HCT116 (cell line): ENCODE results near the gene TNNC2. TPM values are rescaled to one million over a fixed set of nuclear protein-coding genes. Genes with fewer than 3 reads are reported as not detected.

Source experiments
- ATAC-seq: fragments of 200-7000 bp; cut with Tn5 transposase; 2 replicates; pipeline ENCODE4 v1.9.1; 2020; ENCODE audit warnings: mild to moderate bottlenecking, moderate library complexity
- BruUV-seq: library from RNA; stranded (reverse); fragments of 400-500 nt; replicated peaks from 2 replicates; lab custom pipeline; 2021; lab: Mats Ljungman, UMichigan
- CTCF ChIA-PET: fragments of 300-600 bp; sonication (Branson Sonifier 250); formaldehyde crosslinking; loops from one replicate; lab custom pipeline; 2021; ENCODE audit warnings: antibody characterized with exemption; lab: Charles Lee
- POLR2A ChIA-PET: fragments of 300-600, 350-600 bp; sonication (Branson Sonifier 250); formaldehyde crosslinking; loops from one replicate; lab custom pipeline; 2021; ENCODE audit warnings: antibody characterized with exemption; lab: Charles Lee
- RAD21 ChIA-PET, 2 experiments: fragments of 300-600 bp; sonication (Branson Sonifier 250); formaldehyde crosslinking; loops; one replicate each; lab custom pipeline; 2023; ENCODE audit warnings: low total read pairs in 2 of 2; ENCODE audit not compliant: uncharacterized antibody in 2 of 2, unreplicated experiment in 2 of 2, low non-redundant PET in 1 of 2; lab: Charles Lee
- DNase-seq: peaks from one replicate; pipeline ENCODE4 v3.0.0-alpha.2; 2010; ENCODE audit warnings: low read depth, low spot score
- H2AFZ ChIP-seq: fragments of 200-600 bp; shearing (Covaris generic), sonication (generic); 2 replicates; pipeline ENCODE4 v1.6.1; 2017; ENCODE audit warnings: low read depth, mixed run types, mixed read lengths, antibody characterized with exemption, low read length; ENCODE audit not compliant: poor library complexity, severe bottlenecking
- H3K27ac ChIP-seq: 2 replicates; pipeline ENCODE4 v1.5.1; 2012; ENCODE audit warnings: low read depth, low read length
- H3K27me3 ChIP-seq: fragments of 200-600 bp; sonication (generic); 2 replicates; pipeline ENCODE4 v1.6.1; 2016; ENCODE audit warnings: mixed run types, low read length, mixed read lengths; ENCODE audit not compliant: insufficient read depth
- H3K36me3 ChIP-seq, 2 experiments: fragments of 200-500 bp in 1 of 2; fragments of 200-600 bp in 1 of 2; sonication (Bioruptor generic) in 1 of 2; sonication (generic) in 1 of 2; 2 replicates each; pipeline versions ENCODE4 v1.5.1 to v1.6.1; 2014 to 2016; ENCODE audit warnings: low read length in 2 of 2, inconsistent platforms in 1 of 2, mixed read lengths in 1 of 2, mixed run types in 1 of 2; ENCODE audit not compliant: insufficient read depth in 2 of 2, control insufficient read depth in 1 of 2
- H3K4me1 ChIP-seq, 2 experiments: fragments of 200-600 bp in 1 of 2; sonication (generic) in 1 of 2; 2 replicates each; pipeline versions ENCODE4 v1.5.1 to v1.6.1; 2012 to 2017; ENCODE audit warnings: low read length in 2 of 2, inconsistent platforms in 1 of 2, mild to moderate bottlenecking in 1 of 2, mixed read lengths in 1 of 2, mixed run types in 1 of 2, moderate library complexity in 1 of 2; ENCODE audit not compliant: insufficient read depth in 2 of 2, control insufficient read depth in 1 of 2
- H3K4me2 ChIP-seq: fragments of 200-600 bp; sonication (generic); 2 replicates; pipeline ENCODE4 v1.6.1; 2017; ENCODE audit warnings: mixed run types, low read length, mixed read lengths
- H3K4me3 ChIP-seq, 2 experiments: fragments of 200-600 bp in 1 of 2; sonication (generic) in 1 of 2; replicated peaks in 1 of 2; 2 replicates each; pipeline ENCODE4 v1.5.1; 2011 to 2016; ENCODE audit warnings: low read length in 2 of 2, control low read depth in 1 of 2, low read depth in 1 of 2, mild to moderate bottlenecking in 1 of 2, mixed read lengths in 1 of 2, mixed run types in 1 of 2
- H3K79me2 ChIP-seq: fragments of 200-600 bp; sonication (generic); 2 replicates; pipeline ENCODE4 v1.6.1; 2017; ENCODE audit warnings: mild to moderate bottlenecking, mixed run types, low read length, moderate library complexity, mixed read lengths; ENCODE audit not compliant: insufficient read depth
- H3K9ac ChIP-seq: fragments of 200-600 bp; sonication (generic); 2 replicates; pipeline ENCODE4 v1.6.1; 2016; ENCODE audit warnings: low read length, mixed read lengths
- H3K9me2 ChIP-seq: fragments of 200-600 bp; sonication (generic), shearing (Covaris generic); 2 replicates; pipeline ENCODE4 v1.6.1; 2017; ENCODE audit warnings: mixed run types, mild to moderate bottlenecking, moderate library complexity; ENCODE audit not compliant: insufficient read depth
- H3K9me3 ChIP-seq, 2 experiments: fragments of 200-500 bp in 1 of 2; fragments of 200-600 bp in 1 of 2; sonication (Bioruptor generic) in 1 of 2; sonication (generic) in 1 of 2; 2 replicates each; pipeline ENCODE4 v1.6.1; 2014 to 2017; ENCODE audit warnings: low read length in 2 of 2, mixed read lengths in 2 of 2, inconsistent platforms in 1 of 2, low read depth in 1 of 2, mild to moderate bottlenecking in 1 of 2, mixed run types in 1 of 2, moderate library complexity in 1 of 2; ENCODE audit not compliant: control insufficient read depth in 1 of 2, insufficient read depth in 1 of 2
- H4K20me1 ChIP-seq: fragments of 200-600 bp; sonication (generic), shearing (Covaris generic); 2 replicates; pipeline ENCODE4 v1.6.1; 2017; ENCODE audit warnings: mixed run types, mild to moderate bottlenecking, moderate library complexity; ENCODE audit not compliant: insufficient read depth
- CTCF ChIP-seq, 3 experiments: fragments of 200-600 bp in 1 of 3; sonication (generic) in 1 of 3; IDR thresholded peaks in 2 of 3; conservative IDR thresholded peaks in 1 of 3; 2 replicates each; pipeline ENCODE4 v1.5.1; 2012 to 2017; ENCODE audit warnings: low read depth in 2 of 3, low read length in 2 of 3, antibody characterized with exemption in 1 of 3, borderline replicate concordance in 1 of 3, control low read depth in 1 of 3, mild to moderate bottlenecking in 1 of 3, mixed read lengths in 1 of 3, mixed run types in 1 of 3, moderate library complexity in 1 of 3; ENCODE audit not compliant: insufficient read depth in 1 of 3
- RAD21 ChIP-seq: IDR thresholded peaks from 2 replicates; pipeline ENCODE4 v1.6.1; 2012; ENCODE audit warnings: low read depth, mild to moderate bottlenecking
- SP1 ChIP-seq: IDR thresholded peaks from 2 replicates; pipeline ENCODE4 v1.6.1; 2012; ENCODE audit warnings: low read depth
- TCF7L2 ChIP-seq: IDR thresholded peaks from 2 replicates; pipeline ENCODE4 v1.7.0; 2011; ENCODE audit warnings: borderline replicate concordance, inconsistent platforms; ENCODE audit not compliant: insufficient read depth, insufficient read length; ENCODE audit errors: extremely low read depth
- intact Hi-C: fragments of 100-400 bp; cut with micrococcal nuclease; formaldehyde crosslinking; loops from 2 replicates; pipeline ENCODE4 v1.10.0; 2022
- total RNA-seq: library from RNA; stranded (reverse); gene quantifications from one replicate; pipeline ENCODE4 v1.2.1, GENCODE V29; 2021; ENCODE audit not compliant: unreplicated experiment

Gene TNNC2
- total RNA-seq, 1 experiment from 2014 or later = not detected

- intact Hi-C loops = loop anchor here (2.0 kb wide), 1 partner anchor 139 kb away; no protein-coding TSS in a partner anchor
- H3K27ac ChIP-seq = no peak overlapping the region
- H3K4me1 ChIP-seq = peaks cover 9 to 22% of the 10 kb centered on the region in 2 experiments; a peak in 3 of 4 replicates
- H3K79me2 ChIP-seq = no peaks in the 10 kb centered on the region
- H3K4me2 ChIP-seq = no peak overlapping the region
- H3K9me3 ChIP-seq = no peaks in the 10 kb centered on the region
- POLR2A ChIA-PET = no interaction called here
- no peaks in the 10 kb centered on the region for H3K27me3 ChIP-seq
- no peaks in the 10 kb centered on the region for H3K36me3 ChIP-seq
- ATAC-seq = peak; percentile 82
- no peak overlapping the region for H3K9ac ChIP-seq
- CTCF ChIA-PET = interaction anchor here (1.5 to 1.9 kb wide), 2 partner anchors 110 to 137 kb away, joined by 6 read pairs; partner anchors contain the start of gene PCIF1
- no peaks in the 10 kb centered on the region for H4K20me1 ChIP-seq
- no peak for DNase-seq
- H2AFZ ChIP-seq = no peak overlapping the region
- BruUV-seq = no TSS peak
- no peak for TF ChIP-seq SP1
- peak; percentile 31 to 61 (median 61); a peak in 4 of 6 replicates for TF ChIP-seq CTCF (IDR thresholded peaks at IDR 0.05 in 2 of 3, conservative IDR thresholded peaks at IDR 0.05 in 1 of 3; ENCODE audit: borderline replicate concordance in 1 of 3, insufficient read depth in 1 of 3, low read depth in 2 of 3, low read length in 2 of 3)
- peak; percentile 68 for TF ChIP-seq RAD21
- TF ChIP-seq TCF7L2 = peak; percentile 42
- no peaks in the 10 kb centered on the region for H3K9me2 ChIP-seq
- RAD21 ChIA-PET = interaction anchor here in 1 of 2 experiments (0.6 to 0.7 kb wide), 2 partner anchors 39 to 139 kb away, joined by 3 read pairs; no protein-coding TSS in a partner anchor
- no peak overlapping the region for H3K4me3 ChIP-seq
These were observed 2.9 kb downstream of the TNNC2 start for GRCh38 chr20:45823949-45824835.
